Activated CD4-positive, alpha-beta T cell treated with anti-CD3 and anti-CD28 coated beads, Interleukin-10, Interleukin-2, amounts not matched to agents 100 ng/mL and 50 ng/mL, durations not matched to agents 16 hours and 8 hours (primary cell): ENCODE measurements around the gene STAT4.

Experiments
- DNase-seq: peaks from one replicate; pipeline ENCODE4 v3.0.0-alpha.2; 2020

STAT4 gene

GRCh38 chr2:191081411-191082155 is 69.2 kb downstream of the STAT4 start:
- no peak for DNase-seq

- peak; percentile 25 for DNase-seq
Measured at GRCh38 chr2:191078165-191078867, 72.5 kb downstream of the STAT4 start.

- DNase-seq: no peak
Measured at GRCh38 chr2:191070276-191070675, 80.5 kb downstream of the STAT4 start.

GRCh38 chr2:191069606-191070005 is 81.2 kb downstream of the STAT4 start:
- no peak for DNase-seq

GRCh38 chr2:191066919-191067233 is 83.9 kb downstream of the STAT4 start:
- DNase-seq: no peak

GRCh38 chr2:191066197-191066918 is 84.4 kb downstream of the STAT4 start:
- peak; percentile 40 for DNase-seq

GRCh38 chr2:191065785-191066184 is 85.0 kb downstream of the STAT4 start:
- no peak for DNase-seq

- peak; percentile 77 for DNase-seq
Measured at GRCh38 chr2:191064590-191064989, 86.2 kb downstream of the STAT4 start.

- no peak for DNase-seq
Measured at GRCh38 chr2:191063584-191063983, 87.2 kb downstream of the STAT4 start.

- peak; percentile 62 for DNase-seq
Measured at GRCh38 chr2:191061381-191061980, 89.3 kb downstream of the STAT4 start.

- peak; percentile 73 for DNase-seq
Measured at GRCh38 chr2:191059308-191059707, 91.5 kb downstream of the STAT4 start.

GRCh38 chr2:191056228-191056627 is 94.6 kb downstream of the STAT4 start:
- DNase-seq: peak; percentile 71

GRCh38 chr2:191053256-191053655 is 97.5 kb downstream of the STAT4 start:
- no peak for DNase-seq

GRCh38 chr2:191051825-191052778 is 98.7 kb downstream of the STAT4 start:
- peak; percentile 67 for DNase-seq

- DNase-seq: no peak
Measured at GRCh38 chr2:191051177-191051576, 99.6 kb downstream of the STAT4 start.

- no peak for DNase-seq
Measured at GRCh38 chr2:191050640-191050987, 100.2 kb downstream of the STAT4 start.

GRCh38 chr2:191049728-191050639 is 100.8 kb downstream of the STAT4 start:
- DNase-seq: no peak

GRCh38 chr2:191048073-191048472 is 102.7 kb downstream of the STAT4 start:
- no peak for DNase-seq

GRCh38 chr2:191045141-191045540 is 105.7 kb downstream of the STAT4 start:
- DNase-seq: no peak

GRCh38 chr2:191043438-191043837 is 107.4 kb downstream of the STAT4 start:
- DNase-seq: no peak
